LoVo (cell line): ENCODE results near the gene ZSWIM5.

Experiments
- DNase-seq: peaks from one replicate; pipeline ENCODE4 v3.0.0-alpha.2; 2016; ENCODE audit warnings: low spot score

Gene ZSWIM5

GRCh38 chr1:45016767-45017166 lies 189.6 kb downstream of the ZSWIM5 start:
- DNase-seq: no peak

- no peak for DNase-seq
Observed at GRCh38 chr1:45016090-45016697, 190.2 kb downstream of the ZSWIM5 start.

GRCh38 chr1:45015683-45016082 lies 190.7 kb downstream of the ZSWIM5 start:
- DNase-seq: no peak

- DNase-seq: peak; percentile 64
Observed at GRCh38 chr1:45014321-45015028, 191.9 kb downstream of the ZSWIM5 start.

GRCh38 chr1:45013551-45014209 lies 192.7 kb downstream of the ZSWIM5 start:
- DNase-seq: no peak

- peak; percentile 51 for DNase-seq
Observed at GRCh38 chr1:45012639-45013278, 193.6 kb downstream of the ZSWIM5 start.

- DNase-seq: peak; percentile 98
Observed at GRCh38 chr1:45011837-45012638, 194.4 kb downstream of the ZSWIM5 start, which contains the start of gene UROD. UROD (plus strand) TSS chr1:45012254; CDS start chr1:45012266, 12 bp downstream.

GRCh38 chr1:45010855-45011811 lies 195.3 kb downstream of the ZSWIM5 start, which contains the start of gene HECTD3:
HECTD3 (minus strand) TSS chr1:45011324; CDS start chr1:45011257, 67 bp downstream.
- peak; percentile 86 for DNase-seq

- peak; percentile 53 for DNase-seq
Observed at GRCh38 chr1:45009956-45010854, 196.2 kb downstream of the ZSWIM5 start.

GRCh38 chr1:45009296-45009865 lies 197.0 kb downstream of the ZSWIM5 start:
- DNase-seq: no peak

GRCh38 chr1:45008516-45008915 lies 197.9 kb downstream of the ZSWIM5 start:
- DNase-seq: no peak

GRCh38 chr1:45008076-45008475 lies 198.3 kb downstream of the ZSWIM5 start:
- DNase-seq: no peak

- DNase-seq: no peak
Observed at GRCh38 chr1:45007311-45007710, 199.1 kb downstream of the ZSWIM5 start.

GRCh38 chr1:45005761-45006160 lies 200.6 kb downstream of the ZSWIM5 start:
- no peak for DNase-seq

GRCh38 chr1:45004281-45004920 lies 202.0 kb downstream of the ZSWIM5 start:
- no peak for DNase-seq

- no peak for DNase-seq
Observed at GRCh38 chr1:45003741-45004140, 202.7 kb downstream of the ZSWIM5 start.

GRCh38 chr1:45002650-45003645 lies 203.5 kb downstream of the ZSWIM5 start:
- no peak for DNase-seq
